HG03103 (cell line): ENCODE data around the gene MAP2K3.
"Not testable (repeated sequence)": the region's sequence is repeated elsewhere in the genome, so short reads cannot be mapped to it uniquely, and the experiment has no call there.

Source experiments
- ATAC-seq: cut with Tn5 transposase; IDR thresholded peaks from one replicate; pipeline ENCODE4 v1.9.1; 2021; ENCODE audit warnings: low read depth; ENCODE audit not compliant: unreplicated experiment

Gene MAP2K3

DNA sequence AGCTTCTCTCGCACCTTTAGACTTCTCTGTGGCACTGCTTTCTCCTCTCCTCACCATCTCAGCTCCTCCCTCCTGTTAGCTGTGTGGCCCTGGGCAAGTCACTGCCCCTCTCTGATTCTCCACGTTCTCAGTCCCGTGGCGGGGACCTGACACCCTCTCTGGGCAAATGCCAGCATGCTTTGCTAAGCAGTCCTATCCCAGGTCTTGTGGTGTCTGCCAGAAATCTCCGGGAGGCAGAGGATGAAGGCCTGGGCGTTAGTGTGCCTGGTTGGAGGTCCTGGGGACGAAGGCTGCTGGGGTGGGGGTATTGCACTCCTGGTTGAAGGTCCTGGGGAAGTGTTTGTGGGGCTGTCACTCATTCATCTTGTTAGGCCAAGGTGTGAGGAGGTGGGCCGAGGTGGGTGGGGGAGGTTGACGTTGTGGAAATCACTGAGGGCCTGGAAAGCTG, 37.3 kb downstream of the MAP2K3 start:
- not testable (repeated sequence) for ATAC-seq

DNA sequence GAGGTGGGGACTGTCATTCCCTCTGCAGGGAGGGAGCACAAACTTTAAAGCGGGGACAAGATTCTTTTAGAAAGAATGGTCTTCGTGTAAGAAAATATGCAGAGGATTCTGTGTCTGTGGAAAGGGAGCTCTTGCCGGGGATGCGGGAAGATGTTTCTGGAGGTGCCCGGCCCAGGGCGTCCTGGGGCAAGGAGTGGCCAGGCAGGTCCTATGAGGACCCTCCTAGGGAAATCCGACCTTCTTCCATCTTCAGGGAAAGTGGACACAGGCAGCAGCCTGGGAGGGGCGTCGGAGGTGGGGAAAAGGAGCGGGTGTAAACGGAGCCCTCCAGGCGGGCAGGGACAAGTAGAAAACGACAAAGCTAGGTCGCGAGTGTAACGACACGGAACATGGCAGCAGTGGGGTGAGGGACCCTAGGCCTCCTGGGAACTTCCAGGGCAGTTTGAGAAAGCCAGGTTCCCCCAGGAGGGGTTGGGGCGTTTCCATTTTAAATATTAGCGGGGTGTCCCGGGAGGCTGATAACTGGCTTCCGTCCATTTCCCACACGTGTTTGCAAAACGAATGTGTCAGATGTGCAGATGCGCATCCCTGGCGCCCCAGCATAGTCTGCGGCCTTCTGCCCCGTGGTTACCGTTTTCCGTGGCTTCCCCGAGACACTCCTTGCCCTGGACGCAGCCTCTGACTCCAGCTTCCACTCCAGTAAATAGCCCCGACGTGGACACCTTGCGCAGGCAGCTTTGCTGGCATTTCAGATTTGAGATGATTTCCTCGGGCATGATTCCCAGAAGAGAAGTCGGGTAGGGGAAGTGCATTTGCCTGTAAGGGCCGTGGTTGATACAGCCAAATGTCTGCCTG, 39.0 kb downstream of the MAP2K3 start:
- not testable (repeated sequence) for ATAC-seq

DNA sequence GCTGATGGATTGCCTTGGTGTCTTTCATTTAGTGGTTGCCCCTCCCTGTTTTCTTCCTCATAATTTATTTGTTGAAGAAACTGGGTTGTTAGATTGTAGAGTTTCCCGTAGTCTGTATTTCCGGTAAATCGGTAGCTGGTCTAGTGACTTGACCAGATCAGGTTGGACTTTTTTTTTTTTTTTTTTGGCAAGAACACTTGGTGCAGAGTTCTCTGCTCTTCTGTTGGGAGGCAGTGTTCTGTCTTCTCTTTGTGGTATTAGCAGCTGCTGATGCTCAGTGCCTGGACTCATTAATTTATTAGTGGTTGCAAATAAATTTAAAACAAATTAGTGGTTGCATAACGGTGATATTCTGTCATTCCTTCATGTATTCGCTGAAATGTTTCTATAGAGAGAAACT, 40.2 kb downstream of the MAP2K3 start:
- not testable (repeated sequence) for ATAC-seq

GRCh38 chr17:21327921-21328320, 43.4 kb downstream of the MAP2K3 start:
- ATAC-seq, result not testable (repeated sequence)

DNA sequence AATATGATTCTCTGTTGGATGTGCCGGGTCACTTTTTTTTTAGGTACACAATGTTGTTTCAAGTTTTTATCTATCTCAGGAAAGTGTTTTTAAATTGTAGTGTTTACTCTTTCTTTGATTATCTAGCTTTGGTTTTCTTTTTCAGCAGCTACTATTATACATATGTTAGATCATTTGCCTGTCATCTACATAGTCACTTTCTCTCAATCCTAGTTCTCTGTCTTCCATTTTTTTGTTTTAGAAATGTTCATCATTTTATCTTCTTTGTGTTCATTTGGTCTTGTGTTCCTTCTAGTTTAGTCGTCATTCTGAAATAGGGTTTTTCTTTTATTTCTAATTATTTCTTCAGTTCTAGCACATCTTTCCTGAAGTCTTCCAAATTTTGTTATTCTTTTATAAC, 44.3 kb downstream of the MAP2K3 start:
- ATAC-seq, result not testable (repeated sequence)

- no peak for ATAC-seq
These were observed 46.1 kb downstream of the MAP2K3 start for GRCh38 chr17:21330436-21331160.

GRCh38 chr17:21336541-21337294, 52.2 kb downstream of the MAP2K3 start:
- ATAC-seq, result not testable (repeated sequence)

- not testable (repeated sequence) for ATAC-seq
These were observed 53.6 kb downstream of the MAP2K3 start for GRCh38 chr17:21337981-21338625.

GRCh38 chr17:21339011-21339410, 54.5 kb downstream of the MAP2K3 start:
- no peak for ATAC-seq

DNA sequence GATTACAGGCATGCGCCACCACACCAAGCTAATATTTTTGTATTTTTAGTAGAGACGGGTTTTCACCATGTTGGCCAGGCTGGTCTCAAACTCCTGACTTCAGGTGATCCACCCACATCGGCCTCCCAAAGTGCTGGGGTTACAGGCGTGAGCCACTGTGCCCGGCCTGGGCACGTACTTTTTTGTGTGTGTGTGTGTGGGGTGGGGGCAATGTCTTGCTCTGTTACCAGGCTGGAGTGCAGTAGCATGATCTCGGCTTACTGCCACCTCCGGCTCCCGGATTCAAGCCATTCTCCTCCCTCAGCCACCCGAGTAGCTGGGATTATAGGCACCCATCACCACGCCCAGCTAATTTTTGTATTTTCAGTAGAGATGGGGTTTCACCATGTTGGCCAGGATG, 55.1 kb downstream of the MAP2K3 start:
- ATAC-seq, result not testable (repeated sequence)

DNA sequence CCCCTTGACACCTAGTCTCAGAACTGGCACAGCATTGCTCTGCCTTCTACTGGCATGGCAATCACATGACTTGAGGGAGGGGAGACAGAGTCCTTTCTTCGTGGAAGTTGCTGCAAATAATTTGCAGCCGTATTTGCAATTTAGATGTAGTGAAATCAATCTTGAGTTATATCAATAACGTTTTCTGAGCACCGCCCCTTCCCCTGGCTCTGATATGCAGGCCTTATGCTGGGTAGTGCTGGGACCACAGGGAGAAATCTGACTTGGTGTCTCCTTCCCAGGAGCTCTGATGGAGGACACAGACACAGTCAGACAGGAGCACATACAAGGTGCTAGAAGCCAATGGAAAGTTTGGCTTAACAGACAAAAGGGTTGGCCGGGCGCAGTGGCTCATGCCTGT, 55.9 kb downstream of the MAP2K3 start:
- ATAC-seq, result not testable (repeated sequence)

- ATAC-seq, result not testable (repeated sequence)
These were observed 56.8 kb downstream of the MAP2K3 start for GRCh38 chr17:21341279-21341678.

DNA sequence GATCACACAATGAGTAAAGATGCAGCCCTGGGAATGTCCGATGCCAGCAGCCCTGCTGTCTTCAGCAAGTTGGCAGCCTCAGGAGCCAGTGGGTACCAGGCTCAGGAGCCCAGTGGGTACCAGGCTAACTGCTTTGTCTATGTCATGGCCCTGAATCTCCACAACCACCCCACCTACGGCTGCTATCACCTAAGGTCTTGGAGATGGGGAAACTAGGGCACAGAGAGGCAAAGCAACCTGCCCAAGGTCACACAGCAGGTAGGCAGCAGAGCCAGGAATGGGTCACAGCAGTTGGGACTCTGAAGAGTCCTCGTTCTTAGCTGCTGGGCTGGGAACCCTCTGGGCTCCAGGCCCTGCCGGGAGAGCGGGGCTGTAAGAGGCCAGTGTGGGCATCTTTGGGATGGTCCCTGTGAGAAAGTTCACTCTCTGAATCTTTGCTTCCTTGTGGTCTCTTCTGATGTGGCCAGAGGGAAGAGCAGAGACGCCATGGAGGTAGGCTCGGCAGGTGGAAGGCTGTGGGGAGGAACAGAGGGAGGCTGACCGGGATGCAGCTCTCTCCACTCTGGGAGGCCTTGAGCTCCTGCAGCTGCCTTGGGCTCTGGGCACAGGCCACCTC, 57.5 kb downstream of the MAP2K3 start:
- not testable (repeated sequence) for ATAC-seq

GRCh38 chr17:21343061-21343949, 58.8 kb downstream of the MAP2K3 start:
- not testable (repeated sequence) for ATAC-seq

- not testable (repeated sequence) for ATAC-seq
These were observed 60.3 kb downstream of the MAP2K3 start for GRCh38 chr17:21344801-21345200.

DNA sequence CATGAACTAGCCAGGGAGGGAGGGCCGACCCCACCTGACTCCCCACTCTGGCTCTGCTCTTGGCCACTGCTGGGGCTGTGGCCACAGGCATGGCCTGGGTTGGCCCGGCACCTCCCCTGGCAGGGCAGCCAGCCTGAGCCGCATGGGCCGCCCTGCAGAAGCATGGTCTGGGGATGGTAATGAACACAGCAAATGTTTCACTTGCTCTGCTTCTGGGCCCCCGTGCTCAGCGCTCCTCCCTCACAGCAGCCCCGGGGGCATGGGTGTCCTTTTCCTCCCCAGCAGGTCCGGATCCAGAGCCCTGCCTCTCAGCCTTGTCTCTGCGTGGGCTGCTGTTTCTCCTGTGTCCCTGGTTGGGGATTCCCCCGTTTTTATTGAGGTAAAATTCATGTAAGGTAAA, 60.7 kb downstream of the MAP2K3 start:
- no peak for ATAC-seq

DNA sequence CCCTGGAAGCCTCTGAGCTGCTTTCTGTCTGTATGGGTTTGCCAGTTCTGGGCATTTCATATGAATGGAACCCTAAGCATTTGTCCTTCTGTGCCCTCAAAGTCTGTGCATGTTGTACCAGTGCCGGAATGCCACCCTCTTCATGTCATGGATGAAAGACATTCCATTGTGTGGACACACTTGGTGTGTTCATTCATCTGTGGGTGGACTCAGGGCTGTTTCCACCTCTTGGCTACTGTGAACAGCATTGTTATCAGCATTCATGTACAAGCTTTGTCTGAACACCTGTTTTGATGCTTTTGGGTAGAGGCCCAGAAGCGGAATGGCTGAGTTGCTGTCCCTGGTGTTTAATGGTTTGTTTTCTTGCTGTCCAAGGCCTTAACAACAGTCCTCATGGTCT, 61.6 kb downstream of the MAP2K3 start:
- not testable (repeated sequence) for ATAC-seq

DNA sequence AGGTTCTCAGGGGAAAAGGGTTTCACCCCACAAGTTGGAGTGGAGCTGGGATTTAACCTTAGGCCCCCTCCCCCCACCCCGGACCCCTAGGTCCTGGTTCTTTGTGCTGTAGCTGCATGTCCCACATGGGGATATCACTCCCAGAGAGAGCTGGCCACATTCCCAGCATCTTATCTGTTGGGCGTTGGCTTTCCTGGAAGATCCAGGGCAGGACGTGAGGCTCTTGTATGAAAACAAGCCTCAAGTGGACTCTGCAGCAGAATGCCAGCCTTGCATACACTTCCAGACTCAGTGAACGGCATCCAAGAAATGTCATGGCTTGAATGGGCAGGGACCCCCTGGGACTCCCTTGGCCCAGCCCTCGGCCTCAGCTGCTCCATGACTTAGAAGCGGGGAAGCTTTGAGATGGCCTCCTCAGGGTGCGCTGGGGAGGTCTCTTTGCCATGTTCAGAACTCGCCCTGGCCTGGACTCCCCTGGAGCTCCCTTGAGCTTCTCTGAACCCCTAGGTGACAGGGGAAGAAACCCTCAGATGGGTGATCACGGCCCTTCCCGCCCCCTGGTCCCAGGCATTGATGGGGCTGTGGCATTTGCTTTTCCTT, 62.2 kb downstream of the MAP2K3 start:
- ATAC-seq, result not testable (repeated sequence)
